Endothelial cell of umbilical vein (primary cell): ENCODE results near the gene NALCN. TPM values are rescaled to one million over a fixed set of nuclear protein-coding genes. Genes with fewer than 3 reads are reported as not detected.

Experiments used
- BruUV-seq: library from RNA; stranded (reverse); fragments of 400-500 nt; replicated peaks from 2 replicates; lab custom pipeline; 2021; lab: Mats Ljungman, UMichigan
- CTCF ChIA-PET: fragments of 300-600, 350-600 bp; sonication (Branson Sonifier 250); formaldehyde crosslinking; loops from one replicate; lab custom pipeline; 2021; ENCODE audit warnings: antibody characterized with exemption, inconsistent platforms; lab: Charles Lee
- POLR2A ChIA-PET: fragments of 300-600, 350-600 bp; sonication (Branson Sonifier 250); formaldehyde crosslinking; loops from one replicate; lab custom pipeline; 2021; ENCODE audit warnings: antibody characterized with exemption, inconsistent platforms; lab: Charles Lee
- DNase-seq: peaks from one replicate; pipeline ENCODE4 v3.0.0-alpha.2; 2011; ENCODE audit warnings: low read depth, low spot score
- FAIRE-seq: peaks from 2 replicates; lab custom pipeline; 2011; peaks lifted over from hg19 to GRCh38; lab: Jason Lieb, UNC
- H2AFZ ChIP-seq: 2 replicates; pipeline ENCODE4 v1.6.0; 2012; ENCODE audit warnings: low read depth, low read length, control low read depth, inconsistent platforms
- H3K27ac ChIP-seq: 2 replicates; pipeline ENCODE4 v1.5.1; 2011; ENCODE audit warnings: low read depth, mild to moderate bottlenecking, control low read depth, low read length, moderate library complexity; ENCODE audit not compliant: insufficient read depth
- H3K27me3 ChIP-seq, 2 experiments: 2 replicates each; pipeline versions ENCODE4 v1.6.0 to v1.6.1; 2011; ENCODE audit warnings: low read length in 2 of 2, mixed read lengths in 1 of 2; ENCODE audit not compliant: control insufficient read depth in 2 of 2, insufficient read depth in 2 of 2
- H3K36me3 ChIP-seq, 2 experiments: 2 replicates in 1 of 2; 3 replicates in 1 of 2; pipeline ENCODE4 v1.5.1; 2011; ENCODE audit warnings: low read length in 2 of 2, mild to moderate bottlenecking in 1 of 2, moderate library complexity in 1 of 2; ENCODE audit not compliant: control insufficient read depth in 2 of 2, insufficient read depth in 2 of 2; ENCODE audit errors: extremely low read depth in 1 of 2
- H3K4me1 ChIP-seq: 3 replicates; pipeline ENCODE4 v1.5.1; 2011; ENCODE audit warnings: mild to moderate bottlenecking, low read length; ENCODE audit not compliant: control insufficient read depth, insufficient read depth; ENCODE audit errors: extremely low read depth
- H3K4me2 ChIP-seq: 2 replicates; pipeline ENCODE4 v1.6.1; 2011; ENCODE audit warnings: low read length, control low read depth, mixed read lengths; ENCODE audit not compliant: insufficient read depth
- H3K4me3 ChIP-seq, 3 experiments: fragments of 200-600 bp in 1 of 3; sonication (generic), shearing (Covaris generic) in 1 of 3; replicated peaks in 1 of 3; 2 replicates each; pipeline ENCODE4 v1.5.1; 2011 to 2016; ENCODE audit warnings: control low read depth in 3 of 3, low read length in 3 of 3, mild to moderate bottlenecking in 2 of 3, inconsistent platforms in 1 of 3, low read depth in 1 of 3, moderate library complexity in 1 of 3; ENCODE audit not compliant: insufficient read depth in 1 of 3
- H3K79me2 ChIP-seq: 2 replicates; pipeline ENCODE4 v1.6.0; 2012; ENCODE audit warnings: low read length, inconsistent platforms; ENCODE audit not compliant: control insufficient read depth, insufficient read depth
- H3K9ac ChIP-seq: replicated peaks from 2 replicates; pipeline ENCODE3; 2011; ENCODE audit warnings: low read length, control low read depth; ENCODE audit not compliant: insufficient read depth; ENCODE audit errors: extremely low read depth
- H3K9me1 ChIP-seq: replicated peaks from 3 replicates; pipeline ENCODE4 v1.6.0; 2011; ENCODE audit warnings: mild to moderate bottlenecking, low read length; ENCODE audit not compliant: control insufficient read depth, insufficient read depth; ENCODE audit errors: extremely low read depth
- H3K9me3 ChIP-seq: replicated peaks from 2 replicates; pipeline ENCODE4 v1.5.1; 2012; ENCODE audit warnings: low read length, inconsistent platforms; ENCODE audit not compliant: control insufficient read depth, insufficient read depth
- H4K20me1 ChIP-seq: replicated peaks from 2 replicates; pipeline ENCODE3; 2011; ENCODE audit warnings: mild to moderate bottlenecking, low read length; ENCODE audit not compliant: control insufficient read depth, insufficient read depth; ENCODE audit errors: extremely low read depth
- EZH2 ChIP-seq: IDR thresholded peaks from 2 replicates; pipeline ENCODE4 v1.6.1; 2012; ENCODE audit warnings: borderline replicate concordance, low read depth, mild to moderate bottlenecking, moderate library complexity, low read length, inconsistent platforms; ENCODE audit not compliant: severe bottlenecking
- FOS ChIP-seq: IDR thresholded peaks from 2 replicates; pipeline ENCODE4 v1.6.1; 2011; ENCODE audit warnings: mild to moderate bottlenecking, low read length, moderate library complexity, borderline replicate concordance; ENCODE audit not compliant: insufficient read depth
- GATA2 ChIP-seq: IDR thresholded peaks from 2 replicates; pipeline ENCODE4 v1.7.0; 2011; ENCODE audit warnings: low read depth, mild to moderate bottlenecking, moderate library complexity, mixed read lengths, low read length; ENCODE audit not compliant: insufficient read length, insufficient read depth
- JUN ChIP-seq: IDR thresholded peaks from 2 replicates; pipeline ENCODE4 v1.6.1; 2011; ENCODE audit warnings: borderline replicate concordance, low read depth; ENCODE audit not compliant: insufficient read length, insufficient read depth
- MYC ChIP-seq: IDR thresholded peaks from one replicate; pipeline ENCODE4 v1.6.1; 2011; ENCODE audit warnings: mild to moderate bottlenecking, low read depth, low read length
- POLR2A ChIP-seq: IDR thresholded peaks from 2 replicates; pipeline ENCODE4 v1.6.1; 2012; ENCODE audit warnings: low read depth, mild to moderate bottlenecking, control low read depth, low read length
- POLR2AphosphoS5 ChIP-seq: IDR thresholded peaks from 2 replicates; pipeline ENCODE4 v1.6.1; 2012; ENCODE audit warnings: low read depth, mild to moderate bottlenecking, control low read depth, low read length, moderate library complexity; ENCODE audit not compliant: insufficient read depth
- dilution Hi-C: fragments of 300-500 bp; cut with MboI; formaldehyde crosslinking; loops from one replicate; pipeline ENCODE4 v1.15.0; 2019; ENCODE audit warnings: low sequenced_read_pairs; ENCODE audit not compliant: extremely low pct_ligation_motif_present
- intact Hi-C: fragments of 100-400 bp; cut with micrococcal nuclease; formaldehyde crosslinking; loops from one replicate; pipeline ENCODE4 v1.10.0; 2022
- polyA plus RNA-seq, 4 experiments: library from polyadenylated mRNA; depleted of rRNA in 3 of 4; stranded (reverse) in 3 of 4; unstranded in 1 of 4; fragments of >200 nt; gene quantifications; 2 replicates each; pipeline versions ENCODE4 v1.2.1 to v1.2.3, GENCODE V29; 2011 to 2012; ENCODE audit warnings: missing spikeins in 1 of 4
- total RNA-seq: library from RNA; stranded (reverse); gene quantifications from 2 replicates; pipeline ENCODE4 v1.2.3, GENCODE V29; 2021
- TF ChIP-seq, protein P1 (sequence below): IDR thresholded peaks from 2 replicates; pipeline ENCODE4 v1.6.1; 2011; ENCODE audit not compliant: insufficient read depth, insufficient read length
- TF ChIP-seq, protein P2 (sequence below), 2 donors: IDR thresholded peaks; 1 replicate in 1 of 2; 2 replicates in 1 of 2; pipeline ENCODE4 v1.5.1; 2011; ENCODE audit warnings: low read length in 2 of 2, mild to moderate bottlenecking in 2 of 2, moderate library complexity in 2 of 2, control low read depth in 1 of 2, inconsistent platforms in 1 of 2, low read depth in 1 of 2; ENCODE audit not compliant: insufficient read depth in 1 of 2; ENCODE audit errors: extremely low read depth in 1 of 2

The NALCN gene
- total and polyA plus RNA-seq, 2 donors (not counting 3 experiments of a cell fraction or from before 2014, with no cell fraction given) = 3.3 to 4.4 TPM

GRCh38 chr13:101026736-101027398, 389.4 kb downstream of the NALCN start:
- CTCF ChIA-PET = interaction anchor here (1.0 kb wide), 1 partner anchor 271 kb away, joined by 4 read pairs; no protein-coding TSS in a partner anchor
- no peak overlapping the region for H3K27ac ChIP-seq
- TF ChIP-seq EZH2 = no peak
- TF ChIP-seq MYC = no peak
- no peak for TF ChIP-seq POLR2AphosphoS5
- TF ChIP-seq, protein P1, sequence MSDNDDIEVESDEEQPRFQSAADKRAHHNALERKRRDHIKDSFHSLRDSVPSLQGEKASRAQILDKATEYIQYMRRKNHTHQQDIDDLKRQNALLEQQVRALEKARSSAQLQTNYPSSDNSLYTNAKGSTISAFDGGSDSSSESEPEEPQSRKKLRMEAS = no peak
- no peak for TF ChIP-seq GATA2
- intact Hi-C loops (no loop called here), dilution Hi-C loops (no loop called here)
- H3K4me3 ChIP-seq = no peak overlapping the region
- no peaks in the 10 kb centered on the region for H3K36me3 ChIP-seq
- no peak overlapping the region for H3K4me2 ChIP-seq
- DNase-seq (no peak), FAIRE-seq (no peak)
- no peak overlapping the region for H3K9ac ChIP-seq
- no peaks in the 10 kb centered on the region for H3K4me1 ChIP-seq
- H3K27me3 ChIP-seq = no peaks in the 10 kb centered on the region
- H3K79me2 ChIP-seq = no peaks in the 10 kb centered on the region
- H2AFZ ChIP-seq = no peak overlapping the region
- H4K20me1 ChIP-seq = no peaks in the 10 kb centered on the region
- POLR2A ChIA-PET = no interaction called here
- H3K9me1 ChIP-seq = no peaks in the 10 kb centered on the region
- BruUV-seq = no TSS peak
- H3K9me3 ChIP-seq = no peaks in the 10 kb centered on the region

GRCh38 chr13:101026328-101026727, 390.0 kb downstream of the NALCN start:
- dilution Hi-C loops (no loop called here), intact Hi-C loops (no loop called here)
- H3K9me3 ChIP-seq = no peaks in the 10 kb centered on the region
- H3K9me1 ChIP-seq = no peaks in the 10 kb centered on the region
- H2AFZ ChIP-seq = no peak overlapping the region
- H3K4me3 ChIP-seq = no peak overlapping the region
- H3K79me2 ChIP-seq = no peaks in the 10 kb centered on the region
- no peak overlapping the region for H3K9ac ChIP-seq
- BruUV-seq = no TSS peak
- FAIRE-seq (no peak), DNase-seq (no peak)
- H3K27me3 ChIP-seq = no peaks in the 10 kb centered on the region
- no peaks in the 10 kb centered on the region for H3K4me1 ChIP-seq
- no peak overlapping the region for H3K4me2 ChIP-seq
- no peak for TF ChIP-seq JUN
- TF ChIP-seq EZH2 = no peak
- TF ChIP-seq, protein P2, sequence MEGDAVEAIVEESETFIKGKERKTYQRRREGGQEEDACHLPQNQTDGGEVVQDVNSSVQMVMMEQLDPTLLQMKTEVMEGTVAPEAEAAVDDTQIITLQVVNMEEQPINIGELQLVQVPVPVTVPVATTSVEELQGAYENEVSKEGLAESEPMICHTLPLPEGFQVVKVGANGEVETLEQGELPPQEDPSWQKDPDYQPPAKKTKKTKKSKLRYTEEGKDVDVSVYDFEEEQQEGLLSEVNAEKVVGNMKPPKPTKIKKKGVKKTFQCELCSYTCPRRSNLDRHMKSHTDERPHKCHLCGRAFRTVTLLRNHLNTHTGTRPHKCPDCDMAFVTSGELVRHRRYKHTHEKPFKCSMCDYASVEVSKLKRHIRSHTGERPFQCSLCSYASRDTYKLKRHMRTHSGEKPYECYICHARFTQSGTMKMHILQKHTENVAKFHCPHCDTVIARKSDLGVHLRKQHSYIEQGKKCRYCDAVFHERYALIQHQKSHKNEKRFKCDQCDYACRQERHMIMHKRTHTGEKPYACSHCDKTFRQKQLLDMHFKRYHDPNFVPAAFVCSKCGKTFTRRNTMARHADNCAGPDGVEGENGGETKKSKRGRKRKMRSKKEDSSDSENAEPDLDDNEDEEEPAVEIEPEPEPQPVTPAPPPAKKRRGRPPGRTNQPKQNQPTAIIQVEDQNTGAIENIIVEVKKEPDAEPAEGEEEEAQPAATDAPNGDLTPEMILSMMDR (IDR thresholded peaks at IDR 0.05; ENCODE audit: extremely low read depth in 1 of 2, insufficient read depth in 1 of 2, low read depth in 1 of 2, low read length in 2 of 2) = no peak
- TF ChIP-seq FOS = no peak
- no peak for TF ChIP-seq GATA2
- no peak for TF ChIP-seq POLR2AphosphoS5
- TF ChIP-seq POLR2A = no peak
- TF ChIP-seq, protein P1 = no peak
- no peak for TF ChIP-seq MYC
- no peaks in the 10 kb centered on the region for H4K20me1 ChIP-seq
- no peak overlapping the region for H3K27ac ChIP-seq
- H3K36me3 ChIP-seq = no peaks in the 10 kb centered on the region
- POLR2A ChIA-PET = no interaction called here
- CTCF ChIA-PET = interaction anchor here (0.8 to 1.0 kb wide), 2 partner anchors 271 to 304 kb away, joined by 3 to 4 read pairs; no protein-coding TSS in a partner anchor
